GM12875 (cell line): ENCODE data around the gene UROC1.

ENCODE experiments used
- H3K4me3 ChIP-seq: one replicate; pipeline ENCODE4 v1.5.1; 2011; ENCODE audit warnings: low read depth, low read length, control low read depth
- CTCF ChIP-seq: IDR thresholded peaks from 2 replicates; pipeline ENCODE4 v1.5.1; 2011; ENCODE audit warnings: low read depth, mild to moderate bottlenecking, control low read depth, inconsistent platforms, low read length, moderate library complexity, borderline replicate concordance; ENCODE audit not compliant: insufficient read depth

Gene UROC1

GRCh38 chr3:126494204-126494969 is 23.2 kb downstream of the UROC1 start:
- H3K4me3 ChIP-seq, result no peak overlapping the region
- no peak for TF ChIP-seq CTCF

- no peak overlapping the region for H3K4me3 ChIP-seq
- no peak for TF ChIP-seq CTCF
Measured at GRCh38 chr3:126493739-126494138, 23.8 kb downstream of the UROC1 start.

GRCh38 chr3:126493051-126493450 is 24.5 kb downstream of the UROC1 start:
- no peak overlapping the region for H3K4me3 ChIP-seq
- TF ChIP-seq CTCF, result no peak

- no peak for TF ChIP-seq CTCF
- H3K4me3 ChIP-seq, result no peak overlapping the region
Measured at GRCh38 chr3:126491221-126492013, 26.2 kb downstream of the UROC1 start.

GRCh38 chr3:126490619-126491018 is 27.0 kb downstream of the UROC1 start:
- TF ChIP-seq CTCF, result no peak
- no peak overlapping the region for H3K4me3 ChIP-seq

GRCh38 chr3:126488886-126489569 is 28.5 kb downstream of the UROC1 start:
- H3K4me3 ChIP-seq, result no peak overlapping the region
- no peak for TF ChIP-seq CTCF
